A204.1 (cell line): Measurements from ENCODE around the gene PTPRN2.

Experiments
- FAIRE-seq: peaks from 2 replicates; lab custom pipeline; 2012; peaks lifted over from hg19 to GRCh38; lab: Jason Lieb, UNC

PTPRN2 gene

GRCh38 chr7:158602905-158603772 is 15.5 kb upstream of the PTPRN2 start:
- FAIRE-seq, result no peak

GRCh38 chr7:158602041-158602440 is 14.4 kb upstream of the PTPRN2 start:
- no peak for FAIRE-seq

- no peak for FAIRE-seq
Measured at GRCh38 chr7:158601090-158601489, 13.5 kb upstream of the PTPRN2 start.

GRCh38 chr7:158596745-158597144 is 9.1 kb upstream of the PTPRN2 start:
- no peak for FAIRE-seq

- no peak for FAIRE-seq
Measured at GRCh38 chr7:158596309-158596708, 8.7 kb upstream of the PTPRN2 start.

- no peak for FAIRE-seq
Measured at GRCh38 chr7:158595068-158595467, 7.4 kb upstream of the PTPRN2 start.

- FAIRE-seq, result no peak
Measured at GRCh38 chr7:158592541-158592940, 4.9 kb upstream of the PTPRN2 start.

- no peak for FAIRE-seq
Measured at GRCh38 chr7:158591944-158592343, 4.3 kb upstream of the PTPRN2 start.

- no peak for FAIRE-seq
Measured at GRCh38 chr7:158590181-158590530, 2.5 kb upstream of the PTPRN2 start.

GRCh38 chr7:158589653-158590052 is 2.0 kb upstream of the PTPRN2 start:
- no peak for FAIRE-seq

GRCh38 chr7:158588878-158589442 is 1.3 kb upstream of the PTPRN2 start:
- FAIRE-seq, result no peak

GRCh38 chr7:158588085-158588877 is 658 bp upstream of the PTPRN2 start:
- FAIRE-seq, result no peak

GRCh38 chr7:158586499-158587161 is 993 bp downstream of the PTPRN2 start:
- no peak for FAIRE-seq

GRCh38 chr7:158585721-158586498 is 1.7 kb downstream of the PTPRN2 start:
- no peak for FAIRE-seq

- FAIRE-seq, result no peak
Measured at GRCh38 chr7:158584407-158584806, 3.2 kb downstream of the PTPRN2 start.

- no peak for FAIRE-seq
Measured at GRCh38 chr7:158583810-158584209, 3.8 kb downstream of the PTPRN2 start.

GRCh38 chr7:158583143-158583542 is 4.5 kb downstream of the PTPRN2 start:
- no peak for FAIRE-seq

- no peak for FAIRE-seq
Measured at GRCh38 chr7:158582089-158582456, 5.5 kb downstream of the PTPRN2 start.

- FAIRE-seq, result no peak
Measured at GRCh38 chr7:158581440-158582088, 6.1 kb downstream of the PTPRN2 start.

- FAIRE-seq, result no peak
Measured at GRCh38 chr7:158579662-158580646, 7.7 kb downstream of the PTPRN2 start.
